HEK293 (cell line): ENCODE data around the gene SLC29A1.

Source experiments
- MZF1 ChIP-seq: fragments of 450-650 bp; formaldehyde crosslinking; IDR thresholded peaks from 2 replicates; pipeline ENCODE4 v1.5.1; 2017; ENCODE audit warnings: missing biosample characterization, missing genetic modification characterization, borderline replicate concordance
- ZBTB7A ChIP-seq: fragments of 450-650 bp; formaldehyde crosslinking; IDR thresholded peaks from 2 replicates; pipeline ENCODE4 v1.5.1; 2016; ENCODE audit warnings: low read depth, missing biosample characterization, missing genetic modification characterization
- ZNF175 ChIP-seq: fragments of 450-650 bp; formaldehyde crosslinking; IDR thresholded peaks from 2 replicates; pipeline ENCODE4 v1.5.1; 2016; ENCODE audit warnings: missing biosample characterization, missing genetic modification characterization
- ZNF184 ChIP-seq: fragments of 450-650 bp; IDR thresholded peaks from 2 replicates; pipeline ENCODE4 v1.5.1; 2018; ENCODE audit warnings: missing biosample characterization, mild to moderate bottlenecking, missing genetic modification characterization
- ZNF549 ChIP-seq: fragments of 450-650 bp; IDR thresholded peaks from 2 replicates; pipeline ENCODE4 v1.5.1; 2018; ENCODE audit warnings: missing biosample characterization, missing genetic modification characterization, mild to moderate bottlenecking, inconsistent platforms, moderate library complexity
- TF ChIP-seq, protein P1 (sequence below): fragments of 450-650 bp; formaldehyde crosslinking; IDR thresholded peaks from 2 replicates; pipeline ENCODE4 v1.5.1; 2016; ENCODE audit warnings: missing biosample characterization, missing genetic modification characterization

DNA sequence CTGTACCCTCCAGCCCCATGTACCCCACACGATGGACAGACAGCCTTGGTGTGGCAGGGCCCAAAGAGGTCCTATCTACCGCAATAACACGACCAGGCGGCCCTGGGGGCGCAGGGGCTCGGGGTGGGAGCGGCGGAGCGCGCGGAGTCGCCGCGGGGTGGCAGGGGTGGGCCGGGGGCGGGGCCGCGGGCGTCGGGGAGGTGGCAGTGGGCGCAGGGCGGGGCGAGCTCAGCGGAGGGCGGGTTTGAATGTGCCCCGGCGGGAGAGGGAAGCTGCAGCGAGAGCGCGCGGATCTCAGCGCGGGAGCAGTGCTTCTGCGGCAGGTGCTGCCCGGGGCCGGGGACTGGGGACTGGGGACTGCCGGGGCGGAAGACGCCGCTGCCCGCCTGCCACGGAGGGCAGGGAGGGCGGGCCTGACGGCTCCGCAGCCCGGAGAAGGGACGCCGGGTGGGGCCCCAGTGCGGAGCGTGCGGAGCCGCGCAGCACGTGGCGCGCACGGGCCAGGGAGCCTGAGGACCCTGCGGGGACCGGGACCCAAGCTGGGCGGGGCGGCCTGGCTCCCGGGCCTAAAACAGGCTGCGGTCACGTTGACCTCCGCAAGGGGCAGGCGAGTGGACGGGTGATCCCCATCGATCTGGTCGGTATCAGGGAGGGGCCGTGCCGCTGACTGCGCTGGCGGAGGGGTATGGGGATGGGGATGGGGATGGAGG is at the start of gene SLC29A1:
- TF ChIP-seq, protein P1, sequence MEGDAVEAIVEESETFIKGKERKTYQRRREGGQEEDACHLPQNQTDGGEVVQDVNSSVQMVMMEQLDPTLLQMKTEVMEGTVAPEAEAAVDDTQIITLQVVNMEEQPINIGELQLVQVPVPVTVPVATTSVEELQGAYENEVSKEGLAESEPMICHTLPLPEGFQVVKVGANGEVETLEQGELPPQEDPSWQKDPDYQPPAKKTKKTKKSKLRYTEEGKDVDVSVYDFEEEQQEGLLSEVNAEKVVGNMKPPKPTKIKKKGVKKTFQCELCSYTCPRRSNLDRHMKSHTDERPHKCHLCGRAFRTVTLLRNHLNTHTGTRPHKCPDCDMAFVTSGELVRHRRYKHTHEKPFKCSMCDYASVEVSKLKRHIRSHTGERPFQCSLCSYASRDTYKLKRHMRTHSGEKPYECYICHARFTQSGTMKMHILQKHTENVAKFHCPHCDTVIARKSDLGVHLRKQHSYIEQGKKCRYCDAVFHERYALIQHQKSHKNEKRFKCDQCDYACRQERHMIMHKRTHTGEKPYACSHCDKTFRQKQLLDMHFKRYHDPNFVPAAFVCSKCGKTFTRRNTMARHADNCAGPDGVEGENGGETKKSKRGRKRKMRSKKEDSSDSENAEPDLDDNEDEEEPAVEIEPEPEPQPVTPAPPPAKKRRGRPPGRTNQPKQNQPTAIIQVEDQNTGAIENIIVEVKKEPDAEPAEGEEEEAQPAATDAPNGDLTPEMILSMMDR (tag by site-specific recombination) = no peak
- no peak for TF ChIP-seq ZNF549 (tag by site-specific recombination)
- TF ChIP-seq ZBTB7A (tag by site-specific recombination) = no peak
- TF ChIP-seq ZNF175 (tag by site-specific recombination) = no peak
- no peak for TF ChIP-seq ZNF184 (tag by site-specific recombination)
- TF ChIP-seq MZF1 (tag by site-specific recombination) = peak; percentile 74
